Calu3 (cell line): ENCODE measurements around the gene LRMDA. TPM values are rescaled to one million over a fixed set of nuclear protein-coding genes. Genes with fewer than 3 reads are reported as not detected.

Experiments
- BruUV-seq: library from RNA; stranded (reverse); fragments of 400-500 nt; replicated peaks from 2 replicates; lab custom pipeline; 2021; lab: Mats Ljungman, UMichigan
- CTCF ChIA-PET: fragments of 300-600 bp; sonication (Branson Sonifier 250); formaldehyde crosslinking; loops from one replicate; lab custom pipeline; 2022; ENCODE audit warnings: antibody characterized with exemption; lab: Charles Lee
- DNase-seq: peaks from one replicate; pipeline ENCODE4 v3.0.0; 2022
- H3K27ac Mint-ChIP-seq: one replicate; pipeline ENCODE4 v1.8.0; 2022; ENCODE audit warnings: mixed read lengths; ENCODE audit not compliant: unreplicated experiment
- H3K27me3 Mint-ChIP-seq: one replicate; pipeline ENCODE4 v1.8.0; 2022; ENCODE audit warnings: mixed read lengths; ENCODE audit not compliant: unreplicated experiment
- H3K36me3 Mint-ChIP-seq: one replicate; pipeline ENCODE4 v1.8.0; 2022; ENCODE audit warnings: mild to moderate bottlenecking, moderate library complexity, mixed read lengths; ENCODE audit not compliant: insufficient read depth, unreplicated experiment
- H3K4me1 Mint-ChIP-seq: one replicate; pipeline ENCODE4 v1.8.0; 2022; ENCODE audit warnings: mild to moderate bottlenecking, low read depth, mixed read lengths; ENCODE audit not compliant: unreplicated experiment
- H3K4me3 Mint-ChIP-seq: one replicate; pipeline ENCODE4 v1.8.0; 2022; ENCODE audit warnings: mild to moderate bottlenecking, low read depth, moderate library complexity, mixed read lengths; ENCODE audit not compliant: unreplicated experiment
- H3K9me3 Mint-ChIP-seq: one replicate; pipeline ENCODE4 v1.8.0; 2022; ENCODE audit warnings: low read depth, mixed read lengths; ENCODE audit not compliant: unreplicated experiment
- CTCF ChIP-seq: fragments of 200-600 bp; IDR thresholded peaks from one replicate; pipeline ENCODE4 v1.8.0; 2022; ENCODE audit warnings: antibody characterized with exemption; ENCODE audit not compliant: unreplicated experiment
- intact Hi-C: fragments of 100-400 bp; cut with micrococcal nuclease; formaldehyde crosslinking; loops from one replicate; pipeline ENCODE4 v1.10.0; 2022; ENCODE audit not compliant: unreplicated experiment
- total RNA-seq: library from RNA; stranded (reverse); gene quantifications from 2 replicates; pipeline ENCODE4 v1.2.3, GENCODE V29; 2022

LRMDA gene
- total RNA-seq, 1 experiment from 2014 or later = 7.6 TPM

- Mint-ChIP-seq H3K36me3 (no peaks in the 10 kb centered on the region), H3K9me3 (peaks cover 23% of the 10 kb centered on the region), H3K4me3 (no peak overlapping the region), H3K27me3 (no peaks in the 10 kb centered on the region), H3K27ac (no peak overlapping the region), H3K4me1 (no peaks in the 10 kb centered on the region)
- CTCF ChIA-PET = no interaction called here
- DNase-seq = no peak
- intact Hi-C loops = no loop called here
- BruUV-seq = no TSS peak
- TF ChIP-seq CTCF = no peak
These were observed 683.2 kb downstream of the LRMDA start for GRCh38 chr10:76114581-76115001.

GRCh38 chr10:76115131-76115470 lies 683.7 kb downstream of the LRMDA start:
- H3K27ac Mint-ChIP-seq = no peak overlapping the region

GRCh38 chr10:76115471-76116155 lies 684.2 kb downstream of the LRMDA start:
- Mint-ChIP-seq H3K4me1 (no peaks in the 10 kb centered on the region), H3K9me3 (peaks cover 20% of the 10 kb centered on the region), H3K4me3 (no peak overlapping the region), H3K27me3 (no peaks in the 10 kb centered on the region), H3K27ac (no peak overlapping the region), H3K36me3 (no peaks in the 10 kb centered on the region)
- no TSS peak for BruUV-seq
- CTCF ChIA-PET = no interaction called here
- no peak for TF ChIP-seq CTCF
- no peak for DNase-seq
- intact Hi-C loops = no loop called here

More at GRCh38 chr10:76115131-76115470, 683.7 kb downstream of the LRMDA start:
- intact Hi-C loops = no loop called here
- H3K27me3 Mint-ChIP-seq = no peaks in the 10 kb centered on the region
- CTCF ChIA-PET = no interaction called here
- no peak for TF ChIP-seq CTCF
- no TSS peak for BruUV-seq
- H3K9me3 Mint-ChIP-seq = peaks cover 22% of the 10 kb centered on the region
- no peaks in the 10 kb centered on the region for H3K36me3 Mint-ChIP-seq
- DNase-seq = no peak
- H3K4me3 Mint-ChIP-seq = no peak overlapping the region
- no peaks in the 10 kb centered on the region for H3K4me1 Mint-ChIP-seq

GRCh38 chr10:76116523-76116922 lies 685.1 kb downstream of the LRMDA start:
- H3K4me1 Mint-ChIP-seq = no peaks in the 10 kb centered on the region
- BruUV-seq = no TSS peak
- no peak for TF ChIP-seq CTCF
- intact Hi-C loops = no loop called here
- no peaks in the 10 kb centered on the region for H3K27me3 Mint-ChIP-seq
- CTCF ChIA-PET = no interaction called here
- no peaks in the 10 kb centered on the region for H3K36me3 Mint-ChIP-seq
- H3K9me3 Mint-ChIP-seq = peaks cover 18% of the 10 kb centered on the region
- no peak overlapping the region for H3K27ac Mint-ChIP-seq
- no peak for DNase-seq
- no peak overlapping the region for H3K4me3 Mint-ChIP-seq
